Psoas muscle (tissue), 8 donors: ENCODE data around the gene MYNN. TPM values are rescaled to one million over a fixed set of nuclear protein-coding genes. Genes with fewer than 3 reads are reported as not detected.

ENCODE experiments used
- ATAC-seq, 4 donors: fragments of 200-7000 bp; cut with Tn5 transposase; one replicate each; pipeline ENCODE4 v1.9.1; 2020; ENCODE audit warnings: moderate library complexity in 3 of 4, mild to moderate bottlenecking in 2 of 4
- DNase-seq, 2 donors: peaks; one replicate each; pipeline ENCODE4 v3.0.0-alpha.2; 2020
- H3K27ac ChIP-seq: fragments of 200-600 bp; one replicate; pipeline ENCODE4 v1.8.0; 2022
- H3K27me3 ChIP-seq, 3 donors: fragments of 200-600 bp in 1 of 3; one replicate each; pipeline versions ENCODE4 v1.6.1 to v1.8.0; 2013 to 2022; ENCODE audit warnings: low read length in 2 of 3, mild to moderate bottlenecking in 2 of 3, moderate library complexity in 1 of 3; ENCODE audit not compliant: insufficient read depth in 3 of 3
- H3K36me3 ChIP-seq, 2 donors: fragments of 200-600 bp in 1 of 2; one replicate each; pipeline versions ENCODE4 v1.6.1 to v1.8.0; 2013 to 2022; ENCODE audit warnings: low read depth in 1 of 2, mild to moderate bottlenecking in 1 of 2, moderate library complexity in 1 of 2; ENCODE audit not compliant: insufficient read depth in 1 of 2
- H3K4me1 ChIP-seq: fragments of 200-600 bp; one replicate; pipeline ENCODE4 v1.8.0; 2022
- H3K4me3 ChIP-seq: fragments of 200-600 bp; one replicate; pipeline ENCODE4 v1.8.0; 2022; ENCODE audit warnings: mild to moderate bottlenecking
- H3K9me3 ChIP-seq: fragments of 200-600 bp; one replicate; pipeline ENCODE4 v1.8.0; 2022
- WGBS, 3 donors: extraction: QIAGEN DNeasy Blood & Tissue Kit; methylation state at CpG; one replicate each; pipeline versions ENCODE4 v1.1.6 to v1.1.7; 2013; 5-methylcytosine and 5-hydroxymethylcytosine counted together
- intact Hi-C, 2 donors: fragments of 100-400 bp; cut with DNase I; formaldehyde crosslinking; loops; one replicate each; pipeline versions ENCODE4 v1.11.0 to v1.14.2; 2022
- polyA plus RNA-seq, 3 donors: library from polyadenylated mRNA; stranded (reverse); fragments of 200-250 nt; gene quantifications; one replicate each; pipeline ENCODE4 v1.2.3, GENCODE V29; 2013
- total RNA-seq, 4 donors: library from RNA; stranded (reverse); fragmentation: NEBNext Ultra II Directional in 2 of 4; extraction: Animal tissue kit (Norgen Biotek cat#: 25700) in 2 of 4; gene quantifications; one replicate each; pipeline versions ENCODE4 v1.2.1 to v1.2.4, GENCODE V29; 2021 to 2023
- TF ChIP-seq, protein P1 (sequence below): fragments of 200-600 bp; IDR thresholded peaks from one replicate; pipeline ENCODE4 v1.8.0; 2022; ENCODE audit warnings: antibody characterized with exemption
- donor health status: healthy with polysubstance abuse.
- donor health status: DM: no; HTN: no; CAD: no; lungs with moderate emphysema.
- donor health status: Bipolar disorder and iron deficiency.
- donor health status: healthy.
- donor health status: DM: yes; HTN: yes; CAD: no.
- donor health status: DM: no; HTN: no; CAD: no.
- donor health status: DM: no; HTN: no; CAD: no.
- donor health status: DM: yes; HTN: yes; CAD: no.

MYNN gene
- total and polyA plus RNA-seq, 7 donors: 10.1 to 16.8 (median 15.5) TPM

DNA sequence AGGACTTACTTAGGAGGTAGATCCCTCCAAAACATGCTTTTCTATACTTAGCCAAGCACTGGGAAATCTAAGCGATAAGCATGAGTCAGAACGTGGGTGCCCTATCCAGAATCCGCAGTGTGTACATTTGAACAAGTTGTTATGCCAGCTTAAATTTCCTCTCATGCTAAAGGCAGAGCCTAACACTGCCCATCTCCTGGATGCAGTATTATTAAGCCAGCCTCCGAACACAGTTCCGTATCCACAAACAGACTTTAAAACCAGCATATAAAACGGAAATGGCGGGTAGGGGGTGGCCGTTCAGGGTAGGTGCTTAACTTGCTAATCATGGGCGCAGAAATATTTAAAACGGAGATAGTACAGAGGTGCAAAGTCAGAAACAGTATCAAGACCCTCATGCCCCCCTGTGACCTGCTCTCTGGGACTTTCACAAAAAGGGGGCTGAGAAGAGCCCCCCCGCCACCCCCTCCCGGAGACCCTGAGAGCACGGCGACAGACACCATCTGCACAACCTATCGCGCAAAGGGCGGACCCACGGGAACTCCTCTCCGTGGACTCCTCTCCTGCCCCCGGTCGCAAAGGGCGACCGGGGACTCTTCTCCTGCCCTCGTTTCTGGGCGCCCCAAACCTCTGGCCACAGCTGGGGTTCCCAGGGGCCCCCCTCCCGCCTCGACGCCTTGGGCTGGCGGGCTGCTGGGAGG, 38.6 kb downstream of the MYNN start:
- no peaks in the 10 kb centered on the region for H3K4me1 ChIP-seq
- H3K4me3 ChIP-seq: peak overlapping the region; percentile 75
- H3K36me3 ChIP-seq: no peaks in the 10 kb centered on the region
- peak overlapping the region; percentile 39 for H3K27ac ChIP-seq
- WGBS, 3 donors: 3 to 7% (median 6%) methylated on average over 23 to 29 of the region's 29 CpGs
- intact Hi-C loops: no loop called here
- DNase-seq: no peak
- TF ChIP-seq, protein P1, sequence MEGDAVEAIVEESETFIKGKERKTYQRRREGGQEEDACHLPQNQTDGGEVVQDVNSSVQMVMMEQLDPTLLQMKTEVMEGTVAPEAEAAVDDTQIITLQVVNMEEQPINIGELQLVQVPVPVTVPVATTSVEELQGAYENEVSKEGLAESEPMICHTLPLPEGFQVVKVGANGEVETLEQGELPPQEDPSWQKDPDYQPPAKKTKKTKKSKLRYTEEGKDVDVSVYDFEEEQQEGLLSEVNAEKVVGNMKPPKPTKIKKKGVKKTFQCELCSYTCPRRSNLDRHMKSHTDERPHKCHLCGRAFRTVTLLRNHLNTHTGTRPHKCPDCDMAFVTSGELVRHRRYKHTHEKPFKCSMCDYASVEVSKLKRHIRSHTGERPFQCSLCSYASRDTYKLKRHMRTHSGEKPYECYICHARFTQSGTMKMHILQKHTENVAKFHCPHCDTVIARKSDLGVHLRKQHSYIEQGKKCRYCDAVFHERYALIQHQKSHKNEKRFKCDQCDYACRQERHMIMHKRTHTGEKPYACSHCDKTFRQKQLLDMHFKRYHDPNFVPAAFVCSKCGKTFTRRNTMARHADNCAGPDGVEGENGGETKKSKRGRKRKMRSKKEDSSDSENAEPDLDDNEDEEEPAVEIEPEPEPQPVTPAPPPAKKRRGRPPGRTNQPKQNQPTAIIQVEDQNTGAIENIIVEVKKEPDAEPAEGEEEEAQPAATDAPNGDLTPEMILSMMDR: no peak
- peak; percentile 32 to 65 (median 36) for ATAC-seq
- peaks cover 0 to 7% (median 0%) of the 10 kb centered on the region in 3 donors for H3K27me3 ChIP-seq
- peaks cover 3% of the 10 kb centered on the region for H3K9me3 ChIP-seq

DNA sequence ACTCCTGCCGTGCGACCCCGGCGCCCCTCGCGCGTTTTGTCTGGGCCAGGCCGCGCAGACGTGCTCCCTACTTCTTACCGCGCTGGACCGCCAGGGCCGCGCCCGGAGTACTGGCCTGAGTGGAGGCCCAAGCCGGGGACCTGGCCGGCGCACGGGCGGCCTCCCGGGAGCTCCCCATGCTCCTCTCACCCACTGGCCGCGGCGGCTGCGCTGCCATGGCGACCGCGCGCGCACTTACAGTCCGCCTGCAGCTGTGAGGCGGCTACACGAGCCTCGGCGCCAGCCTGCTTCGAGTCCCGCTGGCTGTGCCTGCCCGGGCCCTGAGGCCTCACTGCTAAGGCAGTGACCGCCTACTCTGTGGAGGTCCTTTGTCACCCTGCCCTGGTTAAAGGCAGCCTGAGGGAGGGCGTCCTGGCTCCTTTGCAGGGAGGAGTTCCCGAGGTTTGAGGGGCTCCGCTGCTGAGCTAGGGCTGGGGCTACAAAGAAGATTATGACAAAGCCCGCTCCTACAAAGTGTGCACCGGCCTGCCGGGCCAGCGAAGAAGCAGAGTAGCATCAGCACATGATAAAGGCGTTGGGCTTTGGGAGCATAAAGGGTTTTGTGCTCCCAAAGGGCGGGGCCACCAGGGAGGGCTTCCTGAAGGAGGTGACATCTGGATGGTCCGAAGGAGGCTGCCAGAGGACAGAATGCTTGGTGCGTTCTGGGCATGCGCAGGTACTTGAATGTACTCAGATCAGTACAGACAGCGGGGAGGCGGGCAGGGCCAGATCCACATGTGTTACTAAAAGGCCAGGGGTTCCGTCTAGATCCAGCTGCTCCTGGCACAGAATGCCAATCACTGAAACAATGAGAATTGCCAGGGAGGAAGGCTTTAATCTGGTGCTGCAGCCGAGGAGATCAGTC, 39.4 kb downstream of the MYNN start, which contains the start of the genes LRRC34 and LRRIQ4:
TSS of gene LRRC34 (minus strand) at position 573 of the 904 bp plus-strand sequence. CDS start at position 217, 356 bp downstream.
TSS of gene LRRIQ4 (plus strand) at position 539 of the 904 bp plus-strand sequence. CDS start 9,052 bp downstream, outside the sequence.
- intact Hi-C loops: no loop called here
- Histone ChIP-seq H3K27me3 (peaks cover 0 to 9% (median 0%) of the 10 kb centered on the region in 3 donors), H3K27ac (peak within 1 kb of the TSS; percentile 39), H3K4me1 (no peaks in the 10 kb centered on the region), H3K9me3 (peaks cover 3% of the 10 kb centered on the region), H3K4me3 (peak within 1 kb of the TSS; percentile 75), H3K36me3 (no peaks in the 10 kb centered on the region)
- ATAC-seq: peak; percentile 84 to 88 (median 85)
- WGBS, 3 donors: 3 to 5% (median 5%) methylated on average over 52 to 56 of the region's 56 CpGs
- DNase-seq: peak; percentile 68 to 78
- TF ChIP-seq, protein P1: no peak

DNA sequence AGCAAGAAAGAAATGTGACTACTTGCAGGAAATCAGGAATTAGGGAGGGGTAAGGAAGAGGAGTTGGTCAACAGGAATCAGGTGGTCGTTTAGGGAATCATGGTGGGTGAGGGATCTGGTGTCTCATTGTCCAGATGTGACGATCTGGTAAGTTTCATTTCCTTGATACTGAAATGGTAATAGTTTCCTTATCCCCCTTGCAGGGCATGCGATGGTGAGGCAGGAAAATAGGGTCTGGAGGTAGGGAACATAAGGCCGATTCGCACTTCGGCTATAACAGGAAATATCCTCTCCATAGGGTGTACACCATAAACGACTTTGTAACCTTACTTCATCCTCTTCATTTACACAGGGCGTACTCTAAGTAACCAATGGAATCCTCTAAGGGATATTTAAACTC, 40.1 kb downstream of the MYNN start:
- Histone ChIP-seq H3K4me1 (no peaks in the 10 kb centered on the region), H3K9me3 (peaks cover 3% of the 10 kb centered on the region), H3K27ac (no peak overlapping the region), H3K36me3 (no peaks in the 10 kb centered on the region), H3K4me3 (peak overlapping the region; percentile 75), H3K27me3 (peaks cover 0 to 9% (median 0%) of the 10 kb centered on the region in 3 donors)
- intact Hi-C loops: no loop called here
- DNase-seq (no peak), ATAC-seq (no peak)
- WGBS, 3 donors: 49 to 60% (median 57%) methylated on average over 8 of the region's 8 CpGs
- TF ChIP-seq, protein P1: no peak

DNA sequence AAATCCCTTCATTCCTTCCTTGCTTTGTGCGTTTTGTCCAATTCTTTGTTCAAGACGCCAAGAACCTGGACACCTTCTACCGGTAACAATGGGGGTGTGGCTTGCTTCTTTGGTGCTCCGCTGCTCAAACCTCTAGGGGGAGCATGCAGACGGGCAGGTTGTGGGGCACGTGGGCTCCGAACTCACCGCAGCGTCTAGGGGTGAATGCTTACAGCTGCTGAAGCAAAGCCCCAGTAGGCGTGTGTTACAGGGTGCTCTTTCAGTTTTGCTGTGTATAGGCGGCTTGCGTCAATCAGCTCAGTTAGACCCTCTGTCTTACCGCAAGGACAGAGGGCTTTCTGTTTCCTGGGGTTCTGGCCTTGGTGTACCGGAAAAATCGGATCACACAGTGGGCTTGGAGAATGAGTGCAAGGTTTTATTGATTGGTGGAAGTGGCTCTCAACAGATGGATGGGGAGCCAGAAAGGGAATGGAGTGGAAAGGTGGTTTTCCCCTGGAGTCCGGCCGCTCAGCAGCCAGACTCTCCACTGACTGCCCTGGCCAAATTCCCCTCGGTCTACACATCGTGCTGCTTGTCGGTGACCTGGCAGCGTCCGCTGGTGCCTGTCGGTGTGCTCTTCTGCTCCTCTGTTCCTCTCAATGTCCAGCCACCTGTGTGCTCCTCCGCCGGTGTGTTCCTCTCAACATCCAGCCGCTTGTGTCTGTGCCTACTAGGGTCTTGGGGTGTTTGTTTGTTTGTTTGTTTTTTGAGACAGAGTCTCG, 40.7 kb downstream of the MYNN start:
- Histone ChIP-seq H3K9me3 (peaks cover 3% of the 10 kb centered on the region), H3K4me1 (no peaks in the 10 kb centered on the region), H3K27ac (no peak overlapping the region), H3K27me3 (peaks cover 0 to 9% (median 0%) of the 10 kb centered on the region in 3 donors), H3K36me3 (no peaks in the 10 kb centered on the region), H3K4me3 (peak overlapping the region; percentile 75)
- DNase-seq (no peak), ATAC-seq (peak in 1 of 4 donors; percentile 34)
- intact Hi-C loops: no loop called here
- TF ChIP-seq, protein P1: no peak
- 61 to 74% (median 68%) methylated on average over 27 of the region's 27 CpGs for WGBS, 3 donors
